Measurements from ENCODE around the gene RPL9.
A peak's percentile ranks its signal among the peaks of the same experiment; 100 is the strongest.
"Not testable (repeated sequence)": the region's sequence is repeated elsewhere in the genome, so short reads cannot be mapped to it uniquely, and the experiment has no call there.

Gene RPL9

DNA sequence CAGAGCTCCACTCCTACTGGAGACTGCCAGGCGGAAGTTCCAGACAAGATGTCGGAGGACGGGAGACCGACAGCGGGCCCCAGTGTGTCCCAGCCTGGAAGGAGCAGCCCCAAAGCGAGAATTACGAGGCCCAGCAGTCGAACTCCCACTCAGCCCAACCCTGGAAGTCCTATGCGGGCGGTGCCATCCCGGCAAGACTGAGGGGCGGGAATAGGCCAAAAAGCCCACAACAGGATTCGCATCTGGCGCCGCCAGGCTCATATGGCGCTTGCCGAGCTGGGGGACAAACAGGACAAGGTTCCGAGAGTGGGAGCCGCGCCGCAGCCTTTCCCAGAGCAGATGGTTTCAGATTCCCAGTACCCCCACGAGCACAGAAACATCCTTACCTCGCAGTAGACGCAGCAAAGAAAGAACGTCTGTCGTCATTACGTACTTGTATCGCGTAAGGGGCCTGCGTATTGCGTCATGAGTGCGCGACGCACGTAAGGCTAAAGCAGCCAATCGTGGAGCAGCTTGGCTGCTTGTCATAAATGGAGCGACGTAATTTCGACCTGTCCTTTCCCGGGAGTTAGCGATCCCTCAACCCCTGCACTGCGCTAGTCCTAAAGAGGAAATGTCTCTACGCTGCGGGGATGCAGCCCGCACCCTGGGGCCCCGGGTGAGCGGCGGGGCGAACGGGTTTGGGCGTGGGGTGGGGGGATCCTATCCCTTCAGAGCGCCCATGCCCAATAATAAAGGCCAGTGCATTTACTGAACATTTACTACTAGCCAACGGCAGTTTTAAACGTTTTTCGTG, at the start of gene RPL9, which contains the start of gene LIAS:
TSS of gene RPL9 (minus strand) at position 418 of the 796 bp plus-strand sequence. CDS start 483 bp downstream, outside the sequence.
TSS of gene LIAS (plus strand) at position 552 of the 796 bp plus-strand sequence. CDS start at position 614, 62 bp downstream.
- DNase-seq (ENCODE audit: low read depth in 2 of 2), result peak; percentile 83 to 90

DNA sequence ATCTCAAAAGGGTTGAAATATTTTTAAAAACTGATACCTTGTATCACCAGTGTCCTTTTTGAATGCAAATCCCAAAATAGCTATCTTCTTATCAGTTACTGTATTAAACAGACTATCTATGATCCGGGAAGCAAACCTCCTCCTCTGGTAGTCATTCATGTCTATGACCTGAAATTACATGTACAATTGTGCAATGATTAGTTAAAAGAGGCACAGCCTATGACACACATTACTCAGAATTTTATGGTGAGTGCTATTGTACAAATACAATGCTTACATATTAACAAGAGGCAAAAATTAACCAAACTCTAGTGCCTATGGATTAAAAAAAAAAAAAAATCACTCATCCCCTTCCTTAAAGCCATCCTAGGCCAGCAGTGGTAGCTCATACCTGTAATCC, 46.9 kb upstream of the RPL9 start:
- no peak for DNase-seq (ENCODE audit: low read depth in 2 of 2)

DNA sequence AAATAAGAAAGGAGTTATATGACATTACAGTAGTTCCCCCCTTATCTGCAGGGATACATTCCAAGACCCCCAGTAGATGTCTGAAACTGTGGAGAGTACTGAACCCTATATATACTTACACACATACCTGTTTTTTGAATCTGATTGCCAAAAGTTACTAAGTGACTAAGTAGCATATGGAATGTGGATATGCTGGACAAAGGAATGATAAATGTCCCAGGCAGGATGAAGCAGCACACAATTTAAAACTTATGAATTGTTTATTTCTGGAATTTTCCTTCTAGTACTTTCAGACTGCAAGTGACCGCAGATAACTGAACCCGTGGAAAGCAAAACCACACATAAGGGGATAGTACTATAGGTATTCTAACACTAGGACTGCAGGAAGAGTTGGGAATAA, 45.8 kb upstream of the RPL9 start:
- DNase-seq (ENCODE audit: low read depth in 2 of 2), result no peak

GRCh38 chr4:39502664-39503035, 43.9 kb upstream of the RPL9 start:
- DNase-seq (ENCODE audit: low read depth in 2 of 2), result not testable (repeated sequence)

- DNase-seq (ENCODE audit: low read depth in 2 of 2), result no peak
Measured at GRCh38 chr4:39502019-39502663, 43.4 kb upstream of the RPL9 start.

DNA sequence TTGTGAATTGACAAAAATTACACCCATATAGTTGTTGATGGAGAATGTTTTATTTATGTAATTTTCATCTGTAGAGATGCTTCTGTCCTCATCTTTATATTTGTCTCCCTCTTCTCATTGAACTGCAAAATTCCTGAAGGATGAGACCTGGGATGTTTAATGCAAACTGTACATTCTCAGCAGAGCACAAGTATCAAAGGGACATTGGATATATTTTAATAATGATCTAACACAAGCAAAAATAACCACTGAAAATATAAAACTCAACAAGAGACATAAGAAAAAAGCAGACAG, 40.0 kb upstream of the RPL9 start:
- DNase-seq (ENCODE audit: low read depth in 2 of 2), result no peak

DNA sequence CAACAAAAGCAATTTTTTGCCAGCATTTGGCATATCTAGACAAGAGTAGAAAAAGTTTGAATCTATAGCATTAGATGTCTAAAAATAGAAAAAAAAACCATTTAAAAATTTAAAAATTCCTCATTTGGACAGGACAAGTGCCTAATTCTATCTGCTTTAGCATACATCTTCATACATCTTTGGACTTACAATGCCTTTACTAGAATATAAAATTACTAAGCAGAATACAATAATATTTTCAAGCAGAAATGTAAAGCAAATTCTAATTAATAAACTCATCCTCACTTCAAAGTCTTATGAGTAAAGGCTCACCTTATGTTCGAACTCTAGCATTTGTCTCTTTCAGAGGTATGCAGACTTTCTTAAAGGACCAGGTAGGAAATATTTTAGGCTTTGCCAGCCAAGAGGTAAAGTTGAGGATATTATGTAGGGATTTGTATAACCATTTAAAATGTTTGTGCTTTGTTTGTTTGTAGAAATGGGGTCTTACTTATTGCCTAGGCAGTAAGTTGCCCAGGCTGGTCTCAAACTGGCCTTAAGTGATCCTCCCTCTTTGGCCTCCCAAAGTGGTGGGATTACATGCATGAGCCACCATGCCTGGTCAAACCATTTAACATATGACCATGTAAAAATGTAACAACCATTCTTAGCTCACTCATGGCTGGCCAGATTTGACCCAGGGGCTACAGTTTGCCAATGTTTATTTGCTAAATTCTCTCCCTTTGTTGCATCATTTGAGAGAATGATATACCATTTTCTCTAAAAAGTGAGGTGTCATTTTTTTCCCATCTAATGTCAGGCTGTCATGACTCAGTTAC, 39.4 kb upstream of the RPL9 start:
- no peak for DNase-seq (ENCODE audit: low read depth in 2 of 2)

DNA sequence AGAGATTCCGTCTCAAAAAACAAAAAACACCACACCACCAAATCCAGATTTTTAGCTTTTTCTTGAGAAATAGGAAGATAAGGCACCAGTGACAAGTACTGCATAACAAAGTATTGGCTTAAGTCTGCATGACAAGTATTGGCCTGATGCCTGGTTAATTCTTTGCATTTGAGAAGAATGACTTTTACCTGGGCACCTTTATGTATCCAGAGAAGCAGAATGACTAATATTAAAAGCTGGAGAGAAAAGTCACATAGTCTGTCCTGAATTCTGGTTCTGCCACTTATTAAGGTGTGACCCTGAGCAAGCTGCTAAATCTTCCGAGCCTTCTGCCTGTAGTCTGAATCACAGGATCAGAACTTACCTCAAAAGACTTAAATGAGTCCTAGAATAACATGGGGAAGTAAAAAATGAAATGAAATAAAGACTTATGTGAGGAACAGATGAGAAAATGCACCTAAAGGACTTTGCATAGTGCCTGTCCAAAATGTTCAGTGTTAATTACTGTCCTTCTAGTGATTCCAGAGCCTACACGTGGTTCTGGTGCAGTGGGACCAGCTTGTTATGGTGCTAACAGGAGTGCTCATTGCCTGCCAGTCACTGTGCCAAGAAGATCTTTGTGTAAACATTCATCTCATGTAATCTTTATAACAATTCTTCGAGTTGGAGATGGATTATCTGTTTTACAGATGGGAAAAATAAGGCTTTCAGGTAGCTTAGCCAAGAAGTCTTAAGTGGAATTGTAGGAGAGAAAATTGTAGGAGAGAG, 36.9 kb upstream of the RPL9 start:
- no peak for DNase-seq (ENCODE audit: low read depth in 2 of 2)

DNA sequence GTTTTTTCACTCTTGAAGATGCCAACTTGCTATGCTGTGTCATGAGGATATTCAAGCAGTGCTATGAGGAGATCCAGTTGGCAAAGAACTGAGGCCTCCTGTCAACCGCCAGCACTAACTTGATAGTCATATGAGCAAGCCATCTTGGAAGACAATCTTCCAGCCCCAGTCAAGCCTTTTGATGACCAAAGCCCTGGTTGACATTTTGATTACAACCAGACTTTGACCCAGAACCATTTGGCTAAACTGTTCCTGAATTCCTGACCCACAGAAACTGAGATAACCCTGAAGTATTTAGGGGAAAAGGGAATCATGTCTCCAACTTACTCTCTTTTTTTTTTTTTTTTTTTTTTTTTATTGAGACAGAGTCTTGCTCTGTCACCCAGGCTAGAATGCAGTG, 35.6 kb upstream of the RPL9 start:
- DNase-seq (ENCODE audit: low read depth in 2 of 2), result no peak

GRCh38 chr4:39490322-39490721, 31.6 kb upstream of the RPL9 start:
- DNase-seq (ENCODE audit: low read depth in 2 of 2), result no peak

DNA sequence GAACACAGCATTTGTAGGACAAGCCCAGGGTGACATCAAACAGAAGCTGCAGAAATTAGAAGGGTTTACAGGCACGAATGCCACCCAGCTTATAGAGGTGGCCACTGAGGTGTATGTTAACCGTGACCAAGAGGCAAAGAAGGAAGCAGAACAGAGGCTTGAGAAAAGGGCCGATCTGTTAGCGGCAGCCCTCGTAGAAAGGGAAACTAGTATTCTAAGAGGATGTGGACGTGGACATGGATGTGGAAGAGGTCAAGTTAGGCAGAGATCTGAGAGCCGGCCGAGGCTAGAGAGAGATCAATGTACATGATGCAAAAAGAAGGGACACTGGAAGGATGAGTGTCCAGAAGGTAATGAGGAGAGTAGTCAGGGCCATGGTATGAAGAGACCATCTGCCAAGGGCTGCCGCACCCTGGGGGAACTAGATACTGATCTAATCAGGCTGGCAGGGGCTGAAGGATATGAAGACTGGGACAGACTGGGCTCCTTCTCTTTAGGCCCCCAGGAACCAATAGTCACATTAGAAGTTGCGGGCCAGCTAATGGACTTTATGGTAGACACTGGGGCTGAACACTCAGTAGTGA, 27.6 kb upstream of the RPL9 start:
- no peak for DNase-seq (ENCODE audit: low read depth in 2 of 2)

DNA sequence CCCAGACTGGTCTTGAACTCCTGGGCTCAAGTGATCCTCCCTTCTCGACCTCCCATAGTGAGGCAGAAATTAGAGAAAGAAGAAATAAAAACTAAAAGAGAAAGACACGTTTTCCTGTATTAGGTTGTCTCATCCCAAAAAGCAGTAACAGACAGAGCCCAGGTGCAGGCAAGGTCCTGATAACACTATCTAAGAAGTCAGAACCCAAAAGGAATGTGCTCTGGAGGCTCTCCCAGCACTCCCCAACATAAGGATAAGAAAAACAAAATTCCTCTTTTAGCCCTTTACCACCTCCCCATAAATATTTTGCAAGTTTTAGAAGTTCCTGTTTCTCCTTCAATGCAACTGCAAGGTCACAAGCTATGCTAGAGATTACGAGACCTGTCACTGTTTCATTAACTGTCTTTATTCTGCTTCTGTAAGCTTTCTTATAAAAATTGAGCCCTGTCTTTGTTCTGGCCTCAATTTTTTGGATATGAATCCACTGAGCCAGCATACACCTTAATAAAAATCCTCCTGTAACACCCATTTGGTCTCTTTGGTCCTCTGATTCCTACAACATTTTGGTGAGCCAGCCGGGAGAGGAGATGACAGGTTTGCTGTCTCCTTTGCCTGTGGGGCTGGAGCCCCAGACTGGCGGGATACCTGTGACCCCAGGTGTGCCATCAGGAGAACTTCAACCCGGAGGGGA, 26.0 kb upstream of the RPL9 start:
- DNase-seq (ENCODE audit: low read depth in 2 of 2), result no peak

DNA sequence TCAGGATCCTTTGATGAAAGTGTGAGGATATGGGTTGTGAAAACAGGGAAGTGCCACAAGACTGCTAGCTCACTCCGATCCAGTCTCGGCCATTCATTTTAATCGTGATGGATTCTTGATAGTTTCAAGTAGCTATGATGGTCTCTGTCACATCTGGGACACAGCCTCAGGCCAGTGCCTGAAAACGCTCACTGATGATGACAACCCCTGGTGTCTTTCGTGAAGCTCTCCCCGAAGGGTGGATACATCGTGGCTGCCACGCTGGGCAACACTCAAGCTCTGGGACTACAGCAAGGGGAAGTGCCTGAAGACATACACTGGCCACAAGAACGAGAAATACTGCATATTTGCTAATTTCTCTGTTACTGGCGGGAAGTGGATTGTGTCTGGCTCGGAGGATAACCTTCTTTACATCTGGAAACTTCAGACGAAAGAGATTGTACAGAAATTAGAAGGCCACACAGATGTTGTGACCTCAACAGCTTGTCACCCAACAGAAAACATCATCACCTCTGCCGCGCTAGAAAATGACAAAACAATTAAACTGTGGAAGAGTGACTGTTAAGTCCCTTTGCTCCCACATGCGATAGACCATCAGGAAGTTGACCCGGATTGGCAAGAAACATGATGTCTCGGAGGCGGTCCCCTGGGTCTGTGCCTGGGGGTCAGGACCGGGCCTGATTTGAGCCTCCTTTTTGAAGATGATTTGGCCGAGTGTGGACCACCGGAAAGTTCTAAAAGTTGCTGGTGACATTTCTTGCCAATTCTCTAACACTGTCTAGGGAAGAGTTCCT, 22.4 kb upstream of the RPL9 start:
- DNase-seq (ENCODE audit: low read depth in 2 of 2), result no peak

DNA sequence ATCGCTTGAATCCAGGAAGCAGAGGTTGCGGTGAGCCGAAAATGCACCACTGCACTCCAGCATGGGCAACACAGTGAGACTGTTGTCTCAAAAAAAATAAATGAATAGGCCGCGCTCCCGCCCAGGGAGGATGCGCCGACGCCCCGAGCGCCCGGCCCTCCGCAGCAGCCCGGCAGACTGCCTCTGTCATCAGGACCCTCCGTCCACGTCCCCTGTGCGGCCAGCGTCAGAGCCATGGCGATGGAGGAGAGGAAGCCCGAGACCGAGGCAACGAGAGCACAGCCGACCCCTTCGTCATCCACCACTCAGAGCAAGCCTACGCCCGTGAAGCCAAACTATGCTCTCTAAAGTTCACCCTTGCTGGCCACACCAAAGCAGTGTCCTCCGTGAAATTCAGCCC, 21.5 kb upstream of the RPL9 start:
- DNase-seq (ENCODE audit: low read depth in 2 of 2), result no peak

DNA sequence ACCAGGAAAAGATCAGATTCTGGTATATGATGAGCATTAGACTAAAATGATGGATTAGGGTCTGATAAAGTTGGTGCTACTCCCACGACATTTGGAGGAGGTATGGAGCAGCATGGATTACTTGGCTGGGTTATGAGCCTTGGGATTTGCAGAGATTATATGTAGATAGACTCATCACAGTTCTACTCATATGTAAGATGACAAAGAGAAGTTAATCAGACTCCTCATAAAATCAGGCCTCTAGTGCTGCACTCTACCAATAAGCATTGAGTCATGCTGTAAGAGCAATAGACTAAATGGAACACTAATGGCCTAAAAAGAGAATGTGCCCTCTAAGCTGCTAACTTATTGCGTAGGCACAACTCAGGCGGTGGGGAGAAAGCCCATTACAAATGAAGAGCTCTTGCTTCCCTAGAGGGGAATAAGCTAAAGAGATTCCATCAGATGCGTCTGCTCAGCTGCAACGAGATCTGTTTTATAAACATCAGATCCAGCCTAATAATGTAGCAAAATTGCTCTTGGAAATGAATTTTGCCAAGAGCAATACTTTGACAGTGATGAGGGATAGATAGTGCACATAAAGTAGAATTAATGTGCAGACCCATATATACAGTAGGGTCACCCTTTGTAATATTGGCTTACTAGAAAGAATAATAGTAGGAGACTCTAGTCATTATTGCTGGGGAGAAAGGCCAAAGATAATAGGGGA, 17.6 kb upstream of the RPL9 start:
- DNase-seq (ENCODE audit: low read depth in 2 of 2), result no peak

- DNase-seq (ENCODE audit: low read depth in 2 of 2), result no peak
Measured at GRCh38 chr4:39472396-39472795, 13.7 kb upstream of the RPL9 start.

DNA sequence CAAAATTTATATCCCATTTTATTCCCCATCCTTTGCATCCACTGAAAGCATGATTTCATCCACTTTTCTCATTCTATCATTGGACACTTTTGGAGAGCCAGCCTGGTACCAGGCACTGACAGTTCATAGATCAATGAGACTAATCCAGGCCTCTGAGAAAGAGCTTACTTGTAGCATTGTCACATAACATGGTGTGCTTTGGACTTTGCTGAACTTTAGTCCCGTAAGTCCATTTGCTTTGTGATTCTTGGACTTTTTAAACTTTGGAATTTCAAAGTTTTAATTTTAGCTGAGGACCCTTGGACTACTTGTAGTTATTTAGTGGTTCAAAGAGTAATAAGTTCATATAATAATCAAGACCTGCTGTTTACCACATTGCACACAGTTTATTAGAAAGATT, 11.7 kb upstream of the RPL9 start:
- no peak for DNase-seq (ENCODE audit: low read depth in 2 of 2)

GRCh38 chr4:39469429-39470077, 10.8 kb upstream of the RPL9 start:
- no peak for DNase-seq (ENCODE audit: low read depth in 2 of 2)

- DNase-seq (ENCODE audit: low read depth in 2 of 2), result no peak
Measured at GRCh38 chr4:39467464-39467863, 8.7 kb upstream of the RPL9 start.

Measured in activated CD4-positive, alpha-beta T cell treated with anti-CD3 and anti-CD28 coated beads for 24 hours (primary cell).